Transverse colon (tissue), 4 donors: Measurements from ENCODE around the gene CORO2B. TPM values are rescaled to one million over a fixed set of nuclear protein-coding genes. Genes with fewer than 3 reads are reported as not detected.
"Not testable (repeated sequence)": the region's sequence is repeated elsewhere in the genome, so short reads cannot be mapped to it uniquely, and the experiment has no call there.

Experiments used
- DNase-seq: peaks from one replicate; pipeline ENCODE4 v3.0.0-alpha.2; 2019
- H3K27ac ChIP-seq, 4 donors: fragments of 200-600 bp; sonication (generic); 2 replicates each; pipeline ENCODE4 v1.5.1; 2016 to 2018; ENCODE audit warnings: inconsistent platforms in 4 of 4
- H3K27me3 ChIP-seq: fragments of 200-600 bp; sonication (generic); 2 replicates; pipeline ENCODE4 v1.5.1; 2017; ENCODE audit warnings: inconsistent platforms
- H3K36me3 ChIP-seq, 4 donors: fragments of 200-600 bp; sonication (generic); 2 replicates each; pipeline ENCODE4 v1.5.1; 2017 to 2019; ENCODE audit warnings: inconsistent platforms in 4 of 4
- H3K4me1 ChIP-seq, 4 donors: fragments of 200-600 bp; sonication (generic); 2 replicates each; pipeline ENCODE4 v1.5.1; 2017 to 2020; ENCODE audit warnings: inconsistent platforms in 4 of 4
- H3K4me3 ChIP-seq, 4 donors: fragments of 200-600 bp; sonication (generic); 1 replicate in 1 of 4; 2 replicates in 3 of 4; pipeline versions ENCODE4 v1.5.1 to v1.6.1; 2017 to 2019; ENCODE audit warnings: inconsistent platforms in 4 of 4
- H3K9me3 ChIP-seq, 2 donors: fragments of 200-600 bp; sonication (generic); 2 replicates each; pipeline ENCODE4 v1.5.1; 2017 to 2019; ENCODE audit warnings: inconsistent platforms in 2 of 2
- EP300 ChIP-seq: sonication (generic); formaldehyde crosslinking; IDR thresholded peaks from one replicate; pipeline ENCODE4 v1.6.1; 2017; ENCODE audit warnings: antibody characterized with exemption, low read depth
- POLR2A ChIP-seq: fragments of 450-650 bp; IDR thresholded peaks from one replicate; pipeline ENCODE4 v1.6.1; 2016; ENCODE audit warnings: antibody characterized with exemption, mild to moderate bottlenecking, moderate library complexity
- POLR2AphosphoS5 ChIP-seq, 3 donors: sonication (generic); formaldehyde crosslinking; IDR thresholded peaks; one replicate each; pipeline ENCODE4 v1.6.1; 2016; ENCODE audit warnings: antibody characterized with exemption in 3 of 3
- WGBS, 2 donors: methylation state at CpG; one replicate each; pipeline ENCODE4 v1.1.5; 2018; ENCODE audit warnings: low coverage in 1 of 2; 5-methylcytosine and 5-hydroxymethylcytosine counted together
- in situ Hi-C, 4 donors: fragments of 200-750 bp; cut with MboI; loops; one replicate each; pipeline versions ENCODE4 v1.15.0 to v1.15.1; 2017; ENCODE audit warnings: low sequenced_read_pairs in 3 of 4, low pct_ligation_motif_present in 1 of 4, low pct_unique_long_range_greater_than_20kb in 1 of 4
- intact Hi-C: fragments of 100-400 bp; cut with DNase I; formaldehyde crosslinking; loops from one replicate; pipeline ENCODE4 v1.15.1; 2023; ENCODE audit warnings: low total_unique reads
- total RNA-seq, 4 donors: library from RNA; depleted of rRNA; stranded (reverse); fragments of >200 nt; gene quantifications; one replicate each; pipeline ENCODE4 v1.1.0, GENCODE V29; 2016
- TF ChIP-seq, protein P1 (sequence below), 5 experiments: fragments of 200-600 bp in 3 of 5; fragments of 450-650 bp in 2 of 5; sonication (generic) in 3 of 5; IDR thresholded peaks; 1 replicate in 2 of 5; 2 replicates in 3 of 5; pipeline ENCODE4 v1.5.1; 2016 to 2017; ENCODE audit warnings: antibody characterized with exemption in 5 of 5, inconsistent platforms in 3 of 5, mild to moderate bottlenecking in 2 of 5, moderate library complexity in 1 of 5

The CORO2B gene
- total RNA-seq, 4 donors from 2014 or later = 0.40 to 2.2 (median 2.0) TPM

DNA sequence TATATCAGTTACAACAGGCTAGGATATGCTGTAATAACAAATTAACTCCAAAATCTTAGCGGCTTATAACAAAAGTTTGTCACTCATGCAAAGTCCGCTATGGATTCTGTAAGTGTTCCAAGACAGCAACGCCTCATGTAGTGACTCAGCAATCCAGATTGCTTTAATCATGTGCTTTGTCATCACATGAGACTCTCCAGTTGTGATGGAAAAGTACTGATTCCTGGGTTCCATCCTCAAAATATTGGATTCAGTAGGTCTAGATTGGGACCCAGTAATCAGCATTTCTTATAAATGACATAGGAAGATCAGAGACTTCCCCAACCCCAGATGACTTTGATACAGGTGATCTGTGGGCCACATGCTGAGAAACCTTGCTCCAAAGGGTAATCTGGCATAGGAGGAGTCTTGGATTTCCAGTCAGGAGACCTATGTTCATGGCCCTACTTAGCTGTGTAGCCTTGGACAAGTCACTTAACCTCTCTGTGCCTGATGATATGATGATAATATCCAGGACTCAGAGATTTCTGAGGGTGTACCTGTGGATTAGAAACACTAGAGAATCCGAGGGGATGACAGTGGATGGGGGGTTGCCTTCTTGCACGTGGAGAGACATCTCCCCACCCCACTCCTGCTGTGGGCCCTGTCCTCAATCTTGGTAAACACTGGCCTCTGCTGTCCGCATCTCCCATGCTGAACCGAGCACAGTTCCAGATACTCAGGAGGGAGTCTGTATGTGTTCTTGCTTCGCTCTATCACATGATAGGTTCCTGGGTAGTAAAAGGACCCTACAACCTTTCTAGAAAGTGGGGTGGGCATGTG is 65.5 kb downstream of the CORO2B start:
- H3K9me3 ChIP-seq = no peaks in the 10 kb centered on the region
- intact Hi-C loops = no loop called here
- in situ Hi-C loops = no loop called here
- H3K4me1 ChIP-seq = no peaks in the 10 kb centered on the region
- no peaks in the 10 kb centered on the region for H3K36me3 ChIP-seq
- no peak for TF ChIP-seq EP300
- no peak for TF ChIP-seq POLR2AphosphoS5 (IDR thresholded peaks at IDR 0.05)
- TF ChIP-seq POLR2A = no peak
- TF ChIP-seq, protein P1, sequence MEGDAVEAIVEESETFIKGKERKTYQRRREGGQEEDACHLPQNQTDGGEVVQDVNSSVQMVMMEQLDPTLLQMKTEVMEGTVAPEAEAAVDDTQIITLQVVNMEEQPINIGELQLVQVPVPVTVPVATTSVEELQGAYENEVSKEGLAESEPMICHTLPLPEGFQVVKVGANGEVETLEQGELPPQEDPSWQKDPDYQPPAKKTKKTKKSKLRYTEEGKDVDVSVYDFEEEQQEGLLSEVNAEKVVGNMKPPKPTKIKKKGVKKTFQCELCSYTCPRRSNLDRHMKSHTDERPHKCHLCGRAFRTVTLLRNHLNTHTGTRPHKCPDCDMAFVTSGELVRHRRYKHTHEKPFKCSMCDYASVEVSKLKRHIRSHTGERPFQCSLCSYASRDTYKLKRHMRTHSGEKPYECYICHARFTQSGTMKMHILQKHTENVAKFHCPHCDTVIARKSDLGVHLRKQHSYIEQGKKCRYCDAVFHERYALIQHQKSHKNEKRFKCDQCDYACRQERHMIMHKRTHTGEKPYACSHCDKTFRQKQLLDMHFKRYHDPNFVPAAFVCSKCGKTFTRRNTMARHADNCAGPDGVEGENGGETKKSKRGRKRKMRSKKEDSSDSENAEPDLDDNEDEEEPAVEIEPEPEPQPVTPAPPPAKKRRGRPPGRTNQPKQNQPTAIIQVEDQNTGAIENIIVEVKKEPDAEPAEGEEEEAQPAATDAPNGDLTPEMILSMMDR (IDR thresholded peaks at IDR 0.05) = no peak
- DNase-seq = no peak
- H3K4me3 ChIP-seq = no peak overlapping the region
- 76 to 79% methylated on average over 3 to 8 of the region's 8 CpGs for WGBS, 2 donors
- H3K27ac ChIP-seq = no peak overlapping the region
- no peaks in the 10 kb centered on the region for H3K27me3 ChIP-seq

DNA sequence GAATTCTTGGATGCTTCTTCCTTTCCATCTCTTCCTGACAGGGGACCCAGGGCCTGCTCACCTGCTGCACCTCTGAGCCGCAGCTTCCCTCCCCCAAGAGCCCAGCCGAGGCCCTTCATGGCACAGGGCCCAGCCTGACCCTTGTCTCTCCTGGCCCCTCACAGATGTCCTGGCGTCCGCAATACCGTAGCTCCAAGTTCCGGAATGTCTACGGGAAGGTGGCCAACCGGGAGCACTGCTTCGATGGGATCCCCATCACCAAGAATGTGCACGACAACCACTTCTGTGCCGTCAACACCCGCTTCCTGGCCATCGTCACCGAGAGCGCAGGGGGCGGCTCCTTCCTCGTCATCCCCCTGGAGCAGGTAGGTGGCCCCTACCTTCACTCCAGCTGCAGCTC is 66.2 kb downstream of the CORO2B start:
- no peak overlapping the region for H3K4me3 ChIP-seq
- TF ChIP-seq POLR2AphosphoS5 (IDR thresholded peaks at IDR 0.05) (no peak), EP300 (no peak), POLR2A (no peak)
- TF ChIP-seq, protein P1 (IDR thresholded peaks at IDR 0.05) = no peak
- DNase-seq = no peak
- no peaks in the 10 kb centered on the region for H3K27me3 ChIP-seq
- intact Hi-C loops = no loop called here
- WGBS, 2 donors = 92% methylated on average over 17 of the region's 17 CpGs; no CpG with 5 or more reads in 1 of the 2 donors
- H3K27ac ChIP-seq = no peak overlapping the region
- in situ Hi-C loops = no loop called here
- no peaks in the 10 kb centered on the region for H3K36me3 ChIP-seq
- H3K9me3 ChIP-seq = no peaks in the 10 kb centered on the region
- H3K4me1 ChIP-seq = no peaks in the 10 kb centered on the region

DNA sequence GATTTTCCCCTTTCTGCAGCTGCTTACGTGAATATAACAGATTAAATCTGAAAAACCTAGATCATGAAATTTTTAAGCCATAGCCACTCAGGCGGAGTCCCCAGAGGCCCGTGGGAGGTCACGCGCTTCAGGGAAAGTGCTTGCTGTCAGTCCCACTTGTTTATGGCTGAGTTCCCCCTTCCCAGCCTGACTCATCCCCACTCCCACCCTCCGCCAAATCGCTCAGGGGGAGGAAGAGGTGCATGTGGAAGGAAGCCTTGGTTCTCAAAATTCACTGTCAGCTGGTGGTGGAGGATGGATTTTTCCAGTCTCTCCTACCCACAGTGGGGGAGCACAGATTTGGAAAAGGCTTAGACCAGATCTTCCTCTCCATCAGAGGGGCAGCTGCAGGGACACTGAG is 67.4 kb downstream of the CORO2B start:
- Histone ChIP-seq H3K4me1 (no peaks in the 10 kb centered on the region), H3K9me3 (no peaks in the 10 kb centered on the region), H3K36me3 (no peaks in the 10 kb centered on the region), H3K27me3 (no peaks in the 10 kb centered on the region), H3K27ac (no peak overlapping the region), H3K4me3 (no peak overlapping the region)
- no peak for DNase-seq
- in situ Hi-C loops = no loop called here
- WGBS, 2 donors = 69 to 70% methylated on average over 5 to 7 of the region's 7 CpGs
- TF ChIP-seq, protein P1 (IDR thresholded peaks at IDR 0.05) = no peak
- TF ChIP-seq EP300 (no peak), POLR2AphosphoS5 (IDR thresholded peaks at IDR 0.05) (no peak), POLR2A (no peak)
- intact Hi-C loops = no loop called here

DNA sequence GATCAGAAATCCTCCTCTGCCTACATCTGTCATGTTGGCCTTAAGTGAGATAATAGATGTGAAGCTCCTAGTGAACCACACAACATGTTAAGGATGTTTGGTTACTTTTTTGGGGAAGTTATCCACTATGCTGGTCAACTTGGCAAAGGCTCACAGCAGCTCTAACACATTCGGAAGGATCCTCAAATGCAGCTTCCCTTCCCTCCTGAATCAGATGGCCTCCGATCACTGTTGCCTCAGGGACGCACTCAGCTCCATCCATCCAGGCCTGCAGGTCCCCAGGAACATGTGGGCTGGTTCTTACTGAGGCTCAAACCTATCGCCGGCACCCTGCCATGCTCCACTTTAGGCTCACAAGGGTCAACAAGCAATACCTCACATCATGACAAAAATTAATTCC is 67.9 kb downstream of the CORO2B start:
- WGBS, 2 donors = 85% methylated on average over 5 of the region's 5 CpGs; no CpG with 5 or more reads in 1 of the 2 donors
- no peak for DNase-seq
- Histone ChIP-seq H3K27ac (no peak overlapping the region), H3K4me3 (no peak overlapping the region), H3K4me1 (no peaks in the 10 kb centered on the region), H3K36me3 (no peaks in the 10 kb centered on the region), H3K9me3 (no peaks in the 10 kb centered on the region), H3K27me3 (no peaks in the 10 kb centered on the region)
- TF ChIP-seq, protein P1 (IDR thresholded peaks at IDR 0.05) = no peak
- TF ChIP-seq EP300 (no peak), POLR2A (no peak), POLR2AphosphoS5 (IDR thresholded peaks at IDR 0.05) (no peak)
- in situ Hi-C loops (no loop called here), intact Hi-C loops (no loop called here)

DNA sequence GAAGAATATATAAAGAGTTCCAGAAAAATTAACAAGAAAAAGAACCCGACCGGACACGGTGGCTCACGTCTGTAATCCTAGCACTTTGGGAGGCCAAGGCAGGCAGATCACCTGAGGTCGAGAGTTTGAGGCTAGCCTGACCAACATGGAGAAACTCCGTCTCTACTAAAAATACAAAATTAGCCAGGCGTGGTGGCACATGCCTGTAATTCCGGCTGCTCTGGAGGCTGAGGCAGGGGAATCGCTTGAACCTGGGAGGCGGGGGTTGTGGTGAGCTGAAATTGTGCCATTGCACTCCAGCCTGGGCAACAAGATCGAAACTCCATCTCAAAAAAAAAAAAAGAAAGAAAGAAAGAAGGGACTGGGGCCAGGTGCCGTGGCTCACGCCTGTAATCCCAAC is 68.6 kb downstream of the CORO2B start:
- H3K27ac ChIP-seq, H3K36me3 ChIP-seq, H3K27me3 ChIP-seq, H3K9me3 ChIP-seq, H3K4me3 ChIP-seq, intact Hi-C loops, H3K4me1 ChIP-seq, in situ Hi-C loops, DNase-seq: not testable (repeated sequence)
- 86 to 87% methylated on average over 10 to 13 of the region's 13 CpGs for WGBS, 2 donors
